Right renal cortex interstitium (tissue), 3 donors: Measurements from ENCODE around the gene MAP3K19. TPM values are rescaled to one million over a fixed set of nuclear protein-coding genes. Genes with fewer than 3 reads are reported as not detected.
"Not testable (repeated sequence)": the region's sequence is repeated elsewhere in the genome, so short reads cannot be mapped to it uniquely, and the experiment has no call there.

Source experiments
- DNase-seq, 3 donors: peaks; one replicate each; pipeline ENCODE4 v3.0.0-alpha.2; 2013; ENCODE audit warnings: low read depth in 3 of 3, low spot score in 2 of 3
- polyA plus RNA-seq, 3 donors: library from polyadenylated mRNA; unstranded; fragments of 120-200 nt; gene quantifications; one replicate each; pipeline ENCODE4 v1.2.1, GENCODE V29; 2013; ENCODE audit not compliant: insufficient read length in 3 of 3

MAP3K19 gene
- under 1 TPM; 0.36 to 0.78 (median 0.58) TPM for polyA plus RNA-seq

GRCh38 chr2:135047300-135047699 lies at the start of gene MAP3K19:
TSS of gene MAP3K19 (minus strand) at chr2:135047447. CDS start at chr2:135024647, 22,800 bp downstream.
- no peak for DNase-seq

DNA sequence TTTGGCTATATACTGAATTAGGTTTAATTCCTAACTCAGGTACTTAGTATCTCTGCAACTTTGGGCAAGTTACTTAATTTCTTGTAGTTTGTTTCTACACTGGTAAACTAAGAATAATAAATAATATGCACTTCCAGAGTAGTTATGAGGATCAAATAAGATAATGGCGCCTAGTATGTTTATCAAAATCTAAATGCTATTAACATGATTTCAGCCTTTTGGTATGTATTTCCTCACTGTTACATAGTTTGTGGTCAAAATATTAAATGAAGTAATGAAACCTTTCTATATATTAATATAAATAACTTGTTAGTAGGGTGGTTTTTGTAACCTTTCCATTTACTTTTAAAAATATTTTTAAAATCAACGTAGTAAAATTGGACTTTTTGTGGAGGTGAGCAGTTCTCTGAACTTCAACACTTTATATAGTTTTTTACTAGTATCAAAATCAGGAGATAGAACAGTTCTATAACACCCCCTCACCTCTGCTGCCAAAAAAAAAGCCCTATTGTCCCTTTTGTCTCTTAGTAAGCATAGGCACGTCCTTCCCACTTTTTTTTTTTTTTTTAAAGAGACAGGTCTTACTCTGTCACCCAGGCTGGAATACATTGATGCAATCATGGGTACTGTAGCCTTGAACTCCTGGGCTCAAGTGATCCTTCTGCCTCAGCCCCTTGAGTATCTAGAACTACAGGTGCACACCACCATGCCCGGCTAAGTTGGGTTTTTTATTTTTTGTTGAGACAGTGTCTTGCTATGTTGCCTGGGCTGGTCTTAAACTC lies 49.6 kb upstream of the MAP3K19 start:
- no peak for DNase-seq

- no peak for DNase-seq
Measured at GRCh38 chr2:135095591-135095990, 48.3 kb upstream of the MAP3K19 start.

GRCh38 chr2:135094508-135094907 lies 47.3 kb upstream of the MAP3K19 start:
- DNase-seq, result no peak

DNA sequence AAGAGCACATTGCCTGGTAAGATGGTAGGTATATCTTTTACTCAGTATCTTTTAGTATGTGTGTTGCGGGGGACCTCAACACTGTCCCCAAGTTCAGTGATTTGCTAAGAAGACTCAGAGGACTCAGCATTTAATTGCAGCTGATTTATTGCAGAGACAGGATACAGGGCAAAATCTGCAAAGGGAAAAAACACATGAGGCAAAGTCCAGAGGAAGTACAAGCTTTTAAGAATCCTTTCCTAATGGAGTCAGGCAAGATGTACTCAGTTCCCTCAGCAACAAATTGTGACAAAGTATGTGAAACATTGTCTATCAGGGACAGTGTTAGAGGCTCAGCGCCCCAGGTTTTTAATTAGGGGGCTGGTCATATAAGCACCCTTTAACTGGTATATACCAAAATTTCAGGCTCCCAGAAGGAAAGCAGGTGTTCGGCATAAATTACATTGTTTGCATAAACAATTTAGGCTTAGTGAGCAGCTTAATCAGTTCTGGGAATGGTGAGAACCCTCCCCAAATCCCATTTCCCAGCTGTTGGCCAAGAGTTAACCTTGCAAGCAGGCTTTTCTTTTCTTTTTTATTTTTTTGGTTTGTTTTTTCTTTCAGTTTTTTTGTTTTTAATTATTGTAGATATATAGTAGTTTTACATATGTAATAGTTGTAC lies 46.6 kb upstream of the MAP3K19 start:
- no peak for DNase-seq

- DNase-seq, result no peak
Measured at GRCh38 chr2:135093193-135093592, 45.9 kb upstream of the MAP3K19 start.

DNA sequence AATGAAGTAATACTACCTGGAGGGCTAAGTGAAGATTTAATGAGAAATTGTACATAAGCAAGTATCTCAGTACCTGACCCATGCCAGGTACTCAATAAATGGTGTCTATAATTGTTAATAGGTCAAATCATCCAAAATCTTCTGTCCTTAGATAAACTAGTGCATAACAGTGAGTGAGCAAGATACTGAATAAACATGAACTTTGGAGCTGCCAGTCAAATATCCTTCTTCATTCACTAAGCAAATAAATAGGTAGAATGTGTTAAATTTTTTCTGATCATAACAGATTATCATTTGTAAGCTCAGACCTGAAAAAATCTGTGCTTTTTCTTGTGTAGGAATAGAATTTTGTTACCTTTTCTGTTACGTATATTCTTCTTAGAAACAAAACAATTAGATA lies 44.4 kb upstream of the MAP3K19 start:
- DNase-seq, result no peak

DNA sequence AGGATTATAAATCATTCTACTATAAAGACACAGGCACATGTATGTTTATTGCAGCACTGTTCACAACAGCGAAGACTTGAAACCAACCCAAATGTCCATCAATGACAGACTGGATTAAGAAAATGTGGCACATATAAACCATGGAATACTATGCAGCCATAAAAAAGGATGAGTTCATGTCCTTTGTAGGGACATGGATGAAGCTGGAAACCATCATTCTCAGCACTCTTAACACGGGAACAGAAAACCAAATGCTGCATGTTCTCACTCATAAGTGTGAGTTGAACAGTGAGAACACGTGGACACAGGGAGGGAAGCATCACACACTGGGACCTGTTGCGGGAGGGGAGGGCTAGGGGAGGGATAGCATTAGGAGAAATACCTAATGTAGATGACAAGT lies 42.4 kb upstream of the MAP3K19 start:
- not testable (repeated sequence) for DNase-seq

- DNase-seq, result no peak
Measured at GRCh38 chr2:135086222-135086621, 39.0 kb upstream of the MAP3K19 start.

GRCh38 chr2:135078417-135078816 lies 31.2 kb upstream of the MAP3K19 start:
- DNase-seq, result no peak

DNA sequence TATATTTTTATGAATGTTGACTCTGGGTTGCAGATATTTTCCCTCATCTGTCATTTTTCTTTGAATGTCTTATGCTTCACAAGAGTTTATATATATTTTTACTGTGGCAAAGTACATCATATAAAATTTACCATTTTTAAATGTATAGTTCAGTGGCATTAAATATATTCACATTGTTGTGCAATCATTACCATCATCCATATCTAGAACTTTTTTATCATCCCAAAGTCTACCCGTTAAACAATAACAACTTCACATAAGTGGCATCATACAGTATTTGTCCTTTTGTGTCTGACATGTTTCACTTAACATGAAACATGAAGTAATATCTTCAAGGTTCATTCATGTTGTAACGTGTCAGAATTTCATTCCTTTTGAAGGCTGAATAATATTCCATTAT lies 29.3 kb upstream of the MAP3K19 start:
- DNase-seq, result no peak

DNA sequence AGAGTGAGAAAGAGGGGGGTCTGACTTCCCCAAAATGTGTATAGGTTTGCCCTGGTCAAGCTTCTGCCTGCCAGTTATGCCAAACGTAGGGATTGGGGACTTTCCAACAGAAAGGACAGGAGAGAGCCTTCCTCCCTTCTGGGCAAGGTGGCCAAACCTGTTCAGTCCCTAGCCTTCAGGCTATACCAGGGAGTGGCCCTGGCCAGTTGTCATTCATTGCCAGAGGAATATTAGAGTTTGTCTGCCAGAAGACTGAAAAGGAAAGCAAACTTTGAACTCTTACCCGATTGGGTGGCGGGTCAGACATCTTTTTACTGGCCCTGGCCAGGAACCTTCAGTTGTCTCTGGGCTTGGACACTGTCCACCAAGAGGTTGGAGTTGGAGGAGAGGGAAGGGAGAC lies 27.0 kb upstream of the MAP3K19 start:
- DNase-seq, result no peak

- no peak for DNase-seq
Measured at GRCh38 chr2:135072125-135072997, 25.1 kb upstream of the MAP3K19 start.

GRCh38 chr2:135066710-135067109 lies 19.5 kb upstream of the MAP3K19 start:
- DNase-seq, result no peak

DNA sequence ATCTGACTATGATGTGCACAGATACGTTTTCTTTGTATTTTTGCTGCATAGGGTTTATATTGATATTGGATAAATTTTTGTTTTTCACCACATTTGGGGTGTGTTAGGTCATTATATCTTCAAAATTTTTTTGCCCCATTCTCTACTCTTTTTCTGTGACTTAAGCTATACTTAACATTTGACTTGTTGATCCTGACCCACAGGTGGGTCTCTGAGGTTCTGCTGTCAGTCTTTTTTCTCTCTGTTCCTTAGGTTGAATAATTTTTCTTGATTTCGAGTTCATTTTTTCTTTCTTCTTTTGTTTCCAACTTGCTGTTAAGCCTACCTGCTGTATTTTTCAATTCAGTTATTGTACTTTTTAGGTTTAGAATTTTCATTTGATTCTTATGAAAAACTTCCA lies 16.9 kb upstream of the MAP3K19 start:
- DNase-seq, result no peak

GRCh38 chr2:135063210-135063609 lies 16.0 kb upstream of the MAP3K19 start:
- DNase-seq, result no peak

DNA sequence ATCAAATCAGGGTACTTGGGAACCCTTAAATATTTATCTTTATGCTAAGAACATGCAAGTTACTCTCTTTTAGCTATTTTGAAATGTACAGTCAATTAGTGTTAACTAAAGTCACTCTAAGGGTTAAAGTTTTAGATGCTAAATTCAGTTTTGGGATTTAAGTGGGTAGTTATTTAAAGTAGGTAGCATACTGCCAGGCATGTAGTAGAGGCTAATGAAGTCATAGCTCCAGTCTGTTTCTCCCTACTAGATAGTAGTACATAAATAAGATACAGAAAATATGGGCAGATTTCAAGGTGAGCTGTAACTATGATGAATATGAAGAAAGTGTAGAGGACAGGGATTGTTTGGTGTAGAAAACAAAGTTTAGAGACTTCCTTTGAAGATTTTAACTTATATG lies 12.3 kb upstream of the MAP3K19 start:
- no peak for DNase-seq

DNA sequence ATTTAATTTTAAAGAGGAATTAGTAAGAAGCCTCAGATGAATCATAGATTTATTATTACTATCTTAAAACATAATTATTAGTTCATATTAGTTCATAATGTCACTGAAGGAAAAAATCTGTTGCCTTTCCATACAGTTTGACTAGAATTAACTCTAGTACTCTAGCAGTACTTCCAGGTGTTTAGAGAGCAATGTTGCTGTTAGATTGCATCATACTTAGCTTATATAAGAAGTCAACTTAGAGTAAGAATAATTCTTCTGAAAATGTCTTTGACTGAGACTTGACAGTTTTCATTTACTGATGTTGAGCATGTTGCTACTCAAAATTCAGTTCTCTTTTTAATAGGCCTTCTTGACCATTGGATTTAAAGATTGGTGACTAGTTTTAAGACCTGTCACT lies 9.5 kb upstream of the MAP3K19 start:
- DNase-seq, result no peak

DNA sequence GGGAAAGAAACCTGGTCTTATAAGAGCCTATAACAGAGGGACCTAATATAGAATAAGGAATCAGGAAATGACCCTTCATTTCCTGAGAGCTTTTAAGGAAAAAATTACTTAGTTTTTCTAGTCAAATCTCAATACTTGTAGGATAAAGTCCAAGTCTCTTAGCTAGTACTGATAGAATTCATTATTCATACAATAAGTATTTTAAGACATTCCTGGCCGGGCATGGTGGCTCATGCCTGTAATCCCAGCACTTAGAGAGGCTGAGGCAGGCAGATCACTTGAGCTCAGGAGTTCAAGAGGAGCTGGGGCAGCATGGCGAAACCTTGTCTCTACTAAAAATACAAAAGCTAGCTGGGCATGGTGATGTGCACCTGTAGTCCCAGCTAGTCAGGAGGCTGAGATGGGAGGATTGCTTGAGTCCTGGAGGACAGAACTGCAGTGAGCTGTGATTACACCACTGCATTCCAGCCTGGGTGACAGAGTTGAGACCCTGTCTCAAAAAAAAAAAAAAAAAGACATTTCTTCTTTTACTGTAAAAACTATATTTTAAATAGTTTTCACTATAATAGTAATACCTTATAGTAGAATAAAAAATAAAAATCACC lies 8.0 kb upstream of the MAP3K19 start:
- no peak for DNase-seq

DNA sequence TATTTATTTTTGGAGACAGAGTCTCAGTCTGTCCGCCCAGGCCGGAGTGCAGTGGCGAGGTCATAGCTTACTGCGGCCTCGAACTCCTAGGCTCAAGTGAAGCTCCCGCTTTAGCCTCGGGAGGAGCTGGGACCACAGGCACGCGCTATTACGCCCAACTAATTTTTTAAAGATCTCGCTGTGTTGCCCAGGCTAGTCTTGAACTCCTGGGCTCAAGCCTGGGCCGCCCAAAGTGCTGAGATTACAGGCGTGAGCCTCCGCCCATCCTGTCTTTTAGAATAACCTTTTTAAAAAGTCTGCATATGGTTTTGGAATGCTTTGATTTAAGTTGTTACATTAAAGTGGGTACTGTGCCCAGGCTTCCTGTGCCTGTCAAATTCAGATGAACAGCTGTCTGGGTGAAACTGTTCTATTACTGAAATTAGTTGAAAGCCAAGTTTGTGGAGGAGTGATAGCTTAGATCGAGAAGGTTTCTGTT lies 5.8 kb upstream of the MAP3K19 start:
- no peak for DNase-seq
